ENCODE measurements around the gene ASB8. TPM values are rescaled to one million over a fixed set of nuclear protein-coding genes. Genes with fewer than 3 reads are reported as not detected.
"Not testable (repeated sequence)": the region's sequence is repeated elsewhere in the genome, so short reads cannot be mapped to it uniquely, and the experiment has no call there.

ASB8 gene
- total RNA-seq, 1 donor from 2014 or later, result 43.6 TPM

GRCh38 chr12:48118284-48118871 lies 38.9 kb downstream of the ASB8 start:
- intact Hi-C loops (cut with micrococcal nuclease), result no loop called here
- CTCF ChIA-PET, result interaction anchor here (1.3 kb wide), 1 partner anchor 34 kb away, joined by 3 read pairs; no protein-coding TSS in a partner anchor
- H3K36me3 Mint-ChIP-seq (ENCODE audit: low read depth), result peaks cover 13% of the 10 kb centered on the region

DNA sequence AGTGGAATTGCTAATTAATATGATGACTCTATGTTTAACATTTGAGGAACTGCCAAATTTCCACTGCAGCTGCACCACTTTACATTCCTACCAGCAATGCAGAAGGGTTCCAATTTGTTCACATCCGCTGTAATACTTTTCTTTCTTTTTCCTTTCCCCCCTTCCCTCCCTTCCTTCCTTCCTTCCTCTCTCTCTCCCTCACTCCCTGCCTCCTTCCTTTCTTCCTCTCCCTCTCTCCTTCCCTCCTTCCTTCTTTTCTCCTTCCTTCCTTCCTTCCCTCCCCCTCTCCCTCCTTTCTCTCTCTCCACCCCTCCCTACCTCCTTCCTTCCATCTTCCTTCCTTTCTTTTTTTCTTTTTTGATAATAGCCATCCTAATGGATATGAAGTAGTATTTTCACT lies 41.4 kb downstream of the ASB8 start:
- no peaks in the 10 kb centered on the region for H3K27me3 Mint-ChIP-seq
- peaks cover 21% of the 10 kb centered on the region for H3K4me1 Mint-ChIP-seq
- no peak overlapping the region for H3K27ac Mint-ChIP-seq
- H3K4me3 Mint-ChIP-seq, result no peak overlapping the region
- H3K36me3 Mint-ChIP-seq (ENCODE audit: low read depth), result peaks cover 3% of the 10 kb centered on the region
- intact Hi-C loops (cut with micrococcal nuclease), result no loop called here
- DNase-seq (no peak), ATAC-seq (ENCODE audit: low read depth) (no peak)
- ChIA-PET CTCF (no interaction called here), POLR2A (no interaction called here)
- TF ChIP-seq, protein P1, sequence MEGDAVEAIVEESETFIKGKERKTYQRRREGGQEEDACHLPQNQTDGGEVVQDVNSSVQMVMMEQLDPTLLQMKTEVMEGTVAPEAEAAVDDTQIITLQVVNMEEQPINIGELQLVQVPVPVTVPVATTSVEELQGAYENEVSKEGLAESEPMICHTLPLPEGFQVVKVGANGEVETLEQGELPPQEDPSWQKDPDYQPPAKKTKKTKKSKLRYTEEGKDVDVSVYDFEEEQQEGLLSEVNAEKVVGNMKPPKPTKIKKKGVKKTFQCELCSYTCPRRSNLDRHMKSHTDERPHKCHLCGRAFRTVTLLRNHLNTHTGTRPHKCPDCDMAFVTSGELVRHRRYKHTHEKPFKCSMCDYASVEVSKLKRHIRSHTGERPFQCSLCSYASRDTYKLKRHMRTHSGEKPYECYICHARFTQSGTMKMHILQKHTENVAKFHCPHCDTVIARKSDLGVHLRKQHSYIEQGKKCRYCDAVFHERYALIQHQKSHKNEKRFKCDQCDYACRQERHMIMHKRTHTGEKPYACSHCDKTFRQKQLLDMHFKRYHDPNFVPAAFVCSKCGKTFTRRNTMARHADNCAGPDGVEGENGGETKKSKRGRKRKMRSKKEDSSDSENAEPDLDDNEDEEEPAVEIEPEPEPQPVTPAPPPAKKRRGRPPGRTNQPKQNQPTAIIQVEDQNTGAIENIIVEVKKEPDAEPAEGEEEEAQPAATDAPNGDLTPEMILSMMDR (IDR thresholded peaks at IDR 0.05), result no peak
- no peaks in the 10 kb centered on the region for H3K9me3 Mint-ChIP-seq

More at GRCh38 chr12:48118284-48118871, 38.9 kb downstream of the ASB8 start:
- Mint-ChIP-seq H3K27me3 (no peaks in the 10 kb centered on the region), H3K4me3 (peak overlapping the region; percentile 99), H3K9me3 (no peaks in the 10 kb centered on the region), H3K27ac (peak overlapping the region; percentile 87), H3K4me1 (peaks cover 21% of the 10 kb centered on the region)
- TF ChIP-seq, protein P1 (IDR thresholded peaks at IDR 0.05), result no peak
- POLR2A ChIA-PET, result interaction anchor here (0.6 to 2.2 kb wide), 4 partner anchors 13 to 303 kb away, joined by 5 to 26 read pairs (median 10); partner anchors contain the start of genes ASB8 and SENP1
- DNase-seq (no peak), ATAC-seq (ENCODE audit: low read depth) (no peak)

- peaks cover 19% of the 10 kb centered on the region for H3K4me1 Mint-ChIP-seq
- DNase-seq; ATAC-seq (ENCODE audit: low read depth); intact Hi-C loops (cut with micrococcal nuclease); H3K27ac Mint-ChIP-seq; CTCF ChIA-PET; H3K27me3 Mint-ChIP-seq; H3K4me3 Mint-ChIP-seq; H3K9me3 Mint-ChIP-seq; H3K36me3 Mint-ChIP-seq (ENCODE audit: low read depth): not testable (repeated sequence)
- POLR2A ChIA-PET, result interaction anchor here (0.5 kb wide), 1 partner anchor 741 kb away, joined by 3 read pairs; the partner anchor contains the start of gene DDX23
These were observed 46.0 kb downstream of the ASB8 start for GRCh38 chr12:48111312-48111693.

- Mint-ChIP-seq H3K4me3 (no peak overlapping the region), H3K27me3 (no peaks in the 10 kb centered on the region), H3K9me3 (no peaks in the 10 kb centered on the region), H3K27ac (no peak overlapping the region), H3K4me1 (peaks cover 22% of the 10 kb centered on the region), H3K36me3 (ENCODE audit: low read depth) (peaks cover 6% of the 10 kb centered on the region)
- intact Hi-C loops (cut with micrococcal nuclease), result no loop called here
- ChIA-PET POLR2A (interaction anchor here (0.5 kb wide), 1 partner anchor 741 kb away, joined by 3 read pairs; the partner anchor contains the start of gene DDX23), CTCF (no interaction called here)
- TF ChIP-seq, protein P1 (IDR thresholded peaks at IDR 0.05), result no peak
- DNase-seq (no peak), ATAC-seq (ENCODE audit: low read depth) (no peak)
These were observed 46.5 kb downstream of the ASB8 start for GRCh38 chr12:48110691-48111311.

- intact Hi-C loops (cut with micrococcal nuclease), result loop anchor here (5.0 kb wide), 1 partner anchor 147 kb away; the partner anchor contains the start of gene TMEM106C
- H3K36me3 Mint-ChIP-seq (ENCODE audit: low read depth), result peaks cover 12% of the 10 kb centered on the region
- CTCF ChIA-PET, result interaction anchor here (0.8 kb wide), 1 partner anchor 48 kb away, joined by 3 read pairs; the partner anchor contains the start of gene ASB8
- no peak overlapping the region for H3K4me3 Mint-ChIP-seq
- no peaks in the 10 kb centered on the region for H3K27me3 Mint-ChIP-seq
- no peak overlapping the region for H3K27ac Mint-ChIP-seq
- no peak for ATAC-seq (ENCODE audit: low read depth)
- POLR2A ChIA-PET, result interaction anchor here (0.6 kb wide), 1 partner anchor 88 kb away, joined by 3 read pairs; no protein-coding TSS in a partner anchor
- H3K9me3 Mint-ChIP-seq, result no peaks in the 10 kb centered on the region
- H3K4me1 Mint-ChIP-seq, result peaks cover 29% of the 10 kb centered on the region
- TF ChIP-seq, protein P1 (IDR thresholded peaks at IDR 0.05), result no peak
- DNase-seq, result no peak
These were observed 47.9 kb downstream of the ASB8 start for GRCh38 chr12:48109424-48109823.

Measured in activated B cell treated with CpG ODN at 0.5 μM for 24 hours (primary cell).